ENCODE data around the gene JAKMIP2.

- TF ChIP-seq EP300 (conservative IDR thresholded peaks at IDR 0.05; ENCODE audit: poor library complexity, severe bottlenecking) (no peak), CTCF (IDR thresholded peaks at IDR 0.05; ENCODE audit: poor library complexity, severe bottlenecking) (no peak), SMC3 (conservative IDR thresholded peaks at IDR 0.05; ENCODE audit: poor library complexity) (no peak)
These were observed 138.1 kb downstream of the JAKMIP2 start for GRCh38 chr5:147644460-147644859.
